HepG2 (cell line): ENCODE results near the gene MPI. TPM values are rescaled to one million over a fixed set of nuclear protein-coding genes. Genes with fewer than 3 reads are reported as not detected.

Experiments used
- ARNT ChIP-seq: fragments of 450-650 bp; IDR thresholded peaks from 2 replicates; pipeline ENCODE4 v1.6.1; 2017
- EP300 ChIP-seq, 3 experiments: sonication (generic) in 1 of 3; formaldehyde crosslinking in 1 of 3; IDR thresholded peaks; 2 replicates each; pipeline versions ENCODE4 v1.5.1 to v1.6.1; 2011 to 2020; ENCODE audit warnings: low read depth in 2 of 3, low read length in 2 of 3, borderline replicate concordance in 1 of 3, improper control_type of control experiment in 1 of 3, mild to moderate bottlenecking in 1 of 3, missing genetic modification reagents in 1 of 3, moderate library complexity in 1 of 3
- FOXC1 ChIP-seq: sonication (generic); formaldehyde crosslinking; IDR thresholded peaks from 2 replicates; pipeline ENCODE4 v1.8.0; 2022; ENCODE audit warnings: mild to moderate bottlenecking, missing genetic modification reagents, borderline replicate concordance
- FOXP1 ChIP-seq, 2 experiments: fragments of 450-650 bp in 1 of 2; IDR thresholded peaks; 2 replicates each; pipeline ENCODE4 v1.6.1; 2017 to 2018; ENCODE audit warnings: antibody characterized with exemption in 1 of 2
- GPN1 ChIP-seq: sonication (generic); formaldehyde crosslinking; IDR thresholded peaks from 2 replicates; pipeline ENCODE4 v1.5.1; 2020; ENCODE audit warnings: missing genetic modification reagents, borderline replicate concordance
- MEIS1 ChIP-seq: sonication (generic); formaldehyde crosslinking; IDR thresholded peaks from 2 replicates; pipeline ENCODE4 v1.9.0; 2021; ENCODE audit warnings: mild to moderate bottlenecking, missing genetic modification reagents, moderate library complexity, borderline replicate concordance
- MZF1 ChIP-seq: sonication (generic); formaldehyde crosslinking; IDR thresholded peaks from 2 replicates; pipeline ENCODE4 v1.8.1; 2023; ENCODE audit warnings: mild to moderate bottlenecking, missing genetic modification reagents, borderline replicate concordance
- NRL ChIP-seq: sonication (generic); formaldehyde crosslinking; IDR thresholded peaks from 2 replicates; pipeline ENCODE4 v1.5.0; 2020; ENCODE audit warnings: missing genetic modification reagents, mild to moderate bottlenecking, moderate library complexity, borderline replicate concordance
- ONECUT2 ChIP-seq: sonication (generic); formaldehyde crosslinking; IDR thresholded peaks from 2 replicates; pipeline ENCODE4 v1.4.0; 2020; ENCODE audit warnings: missing genetic modification reagents
- PCBP1 ChIP-seq: fragments of 200-400 bp; formaldehyde crosslinking; IDR thresholded peaks from 2 replicates; pipeline ENCODE4 v1.6.1; 2017; ENCODE audit warnings: mild to moderate bottlenecking, low read depth, low read length, borderline replicate concordance
- PCBP2 ChIP-seq: fragments of 200-400 bp; formaldehyde crosslinking; optimal IDR thresholded peaks from 2 replicates; pipeline ENCODE3; 2018; ENCODE audit warnings: low read length, low read depth; ENCODE audit not compliant: poor library complexity, severe bottlenecking
- SOX13 ChIP-seq, 3 experiments: fragments of 450-650 bp in 1 of 3; sonication (generic) in 1 of 3; formaldehyde crosslinking in 1 of 3; IDR thresholded peaks in 2 of 3; conservative IDR thresholded peaks in 1 of 3; 2 replicates each; pipeline versions ENCODE4 v1.5.0 to v1.6.1; 2016 to 2020; ENCODE audit warnings: antibody characterized with exemption in 1 of 3, mild to moderate bottlenecking in 1 of 3, missing compliant biosample characterization in 1 of 3, missing genetic modification reagents in 1 of 3, moderate library complexity in 1 of 3
- ZFX ChIP-seq: sonication (generic); formaldehyde crosslinking; IDR thresholded peaks from 2 replicates; pipeline ENCODE4 v1.4.0; 2020; ENCODE audit warnings: mild to moderate bottlenecking, low read depth, missing genetic modification reagents, moderate library complexity
- ZNF331 ChIP-seq: sonication (generic); formaldehyde crosslinking; IDR thresholded peaks from 2 replicates; pipeline ENCODE4 v1.4.0; 2020; ENCODE audit warnings: missing genetic modification reagents
- ZNF335 ChIP-seq: sonication (generic); formaldehyde crosslinking; IDR thresholded peaks from 2 replicates; pipeline ENCODE4 v1.4.0; 2020; ENCODE audit warnings: missing genetic modification reagents
- ZNF644 ChIP-seq: IDR thresholded peaks from 2 replicates; pipeline ENCODE4 v1.6.1; 2016; ENCODE audit warnings: low read depth
- ZSCAN22 ChIP-seq: sonication (generic); formaldehyde crosslinking; IDR thresholded peaks from 2 replicates; pipeline ENCODE4 v1.4.0; 2020; ENCODE audit warnings: mild to moderate bottlenecking, missing genetic modification reagents
- ZSCAN29 ChIP-seq: sonication (generic); formaldehyde crosslinking; conservative IDR thresholded peaks from 2 replicates; pipeline ENCODE4 v1.4.0; 2020; ENCODE audit warnings: mild to moderate bottlenecking, missing genetic modification reagents
- polyA plus RNA-seq, 8 experiments: library from polyadenylated mRNA; depleted of rRNA in 3 of 8; stranded (reverse) in 7 of 8; unstranded in 1 of 8; fragments of >200 nt; fragmentation: Illumina TruSeq in 4 of 8; extraction: Trizol in 4 of 8; gene quantifications; 2 replicates each; pipeline versions ENCODE4 v1.2.1 to v1.2.3, GENCODE V29; 2011 to 2016; ENCODE audit warnings: low read depth in 4 of 8, missing spikeins in 1 of 8, mixed read lengths in 1 of 8; ENCODE audit not compliant: insufficient read depth in 1 of 8
- total RNA-seq, 5 experiments: library from RNA; depleted of rRNA; stranded (reverse); fragments of >200 nt; fragmentation: Illumina TruSeq; extraction: Trizol; gene quantifications; 2 replicates each; pipeline ENCODE4 v1.2.3, GENCODE V29; 2016; ENCODE audit warnings: low read depth in 1 of 5
- TF ChIP-seq, protein P1 (sequence below): sonication (generic); formaldehyde crosslinking; IDR thresholded peaks from 2 replicates; pipeline ENCODE4 v1.4.0; 2020; ENCODE audit warnings: missing genetic modification reagents, mild to moderate bottlenecking, borderline replicate concordance
- TF ChIP-seq, protein P2 (sequence below): sonication (generic); formaldehyde crosslinking; IDR thresholded peaks from 2 replicates; pipeline ENCODE4 v1.4.0; 2020; ENCODE audit warnings: missing genetic modification reagents, mild to moderate bottlenecking, borderline replicate concordance
- TF ChIP-seq, protein P3 (sequence below): sonication (generic); formaldehyde crosslinking; IDR thresholded peaks from 2 replicates; pipeline ENCODE4 v1.5.1; 2020; ENCODE audit warnings: missing genetic modification reagents, mild to moderate bottlenecking, borderline replicate concordance

Gene MPI
- total and polyA plus RNA-seq, 2 of the 13 experiments (the other 11 are each of a cell fraction or from before 2014, with no cell fraction given), result 36.9 to 63.5 TPM

DNA sequence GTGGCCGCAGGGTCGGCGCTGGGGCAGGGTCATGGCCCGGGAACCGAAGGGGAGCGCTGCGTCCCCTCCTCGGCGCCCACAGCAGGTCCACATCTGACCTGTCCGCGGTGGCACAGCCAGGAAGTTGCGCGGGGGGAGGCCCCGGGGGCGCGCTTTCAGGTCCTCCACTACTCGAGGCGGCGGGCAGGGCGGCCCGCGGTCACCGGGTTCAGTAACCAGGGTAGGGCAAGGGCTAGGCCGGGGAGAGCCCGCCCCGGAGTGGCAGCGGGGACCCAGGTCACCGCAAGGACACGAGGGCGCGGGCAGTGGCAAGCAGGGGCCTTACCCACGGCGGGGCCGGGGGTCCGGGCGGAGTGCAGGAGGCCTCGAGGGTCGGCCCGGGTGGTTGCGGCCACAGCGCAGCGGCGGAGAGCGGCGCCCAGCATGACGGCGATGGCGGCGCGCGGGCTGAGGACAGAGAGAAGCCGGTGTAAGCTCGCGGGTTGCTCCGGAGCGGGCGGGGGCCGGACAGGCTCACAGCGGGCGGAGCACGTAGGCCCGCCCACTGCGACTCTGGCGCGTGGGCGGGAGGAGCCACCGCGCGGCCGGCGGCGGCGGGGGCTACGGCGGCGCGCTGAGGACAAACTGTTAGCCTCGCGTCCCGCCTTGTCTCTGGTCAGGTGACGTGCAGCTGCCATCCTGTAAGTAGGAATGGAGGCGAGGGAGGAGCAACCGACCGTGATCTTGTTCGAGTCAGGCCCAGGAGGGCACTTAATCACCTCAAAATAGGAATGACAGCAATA, 47.9 kb downstream of the MPI start, which contains the start of gene COX5A (continued):
- TF ChIP-seq ZFX (CRISPR knock-in tag), result peak; percentile 99
- no peak for TF ChIP-seq ZNF644 (CRISPR knock-in tag)
- peak; percentile 52; the same call in 1 of the 2 replicates for TF ChIP-seq MEIS1 (CRISPR knock-in tag)
- TF ChIP-seq ZNF335 (CRISPR knock-in tag), result no peak
- no peak for TF ChIP-seq MZF1 (CRISPR knock-in tag)
- TF ChIP-seq, protein P1, sequence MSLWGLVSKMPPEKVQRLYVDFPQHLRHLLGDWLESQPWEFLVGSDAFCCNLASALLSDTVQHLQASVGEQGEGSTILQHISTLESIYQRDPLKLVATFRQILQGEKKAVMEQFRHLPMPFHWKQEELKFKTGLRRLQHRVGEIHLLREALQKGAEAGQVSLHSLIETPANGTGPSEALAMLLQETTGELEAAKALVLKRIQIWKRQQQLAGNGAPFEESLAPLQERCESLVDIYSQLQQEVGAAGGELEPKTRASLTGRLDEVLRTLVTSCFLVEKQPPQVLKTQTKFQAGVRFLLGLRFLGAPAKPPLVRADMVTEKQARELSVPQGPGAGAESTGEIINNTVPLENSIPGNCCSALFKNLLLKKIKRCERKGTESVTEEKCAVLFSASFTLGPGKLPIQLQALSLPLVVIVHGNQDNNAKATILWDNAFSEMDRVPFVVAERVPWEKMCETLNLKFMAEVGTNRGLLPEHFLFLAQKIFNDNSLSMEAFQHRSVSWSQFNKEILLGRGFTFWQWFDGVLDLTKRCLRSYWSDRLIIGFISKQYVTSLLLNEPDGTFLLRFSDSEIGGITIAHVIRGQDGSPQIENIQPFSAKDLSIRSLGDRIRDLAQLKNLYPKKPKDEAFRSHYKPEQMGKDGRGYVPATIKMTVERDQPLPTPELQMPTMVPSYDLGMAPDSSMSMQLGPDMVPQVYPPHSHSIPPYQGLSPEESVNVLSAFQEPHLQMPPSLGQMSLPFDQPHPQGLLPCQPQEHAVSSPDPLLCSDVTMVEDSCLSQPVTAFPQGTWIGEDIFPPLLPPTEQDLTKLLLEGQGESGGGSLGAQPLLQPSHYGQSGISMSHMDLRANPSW (CRISPR knock-in tag), result 0 out of 2 replicates have a peak, but pooled peaks have one; percentile 52
- peak; percentile 81 for TF ChIP-seq FOXC1 (CRISPR knock-in tag)
- no peak for TF ChIP-seq PCBP2
- TF ChIP-seq ONECUT2 (CRISPR knock-in tag), result no peak
- no peak for TF ChIP-seq GPN1 (CRISPR knock-in tag)
- no peak for TF ChIP-seq EP300 (IDR thresholded peaks at IDR 0.05; ENCODE audit: low read depth in 2 of 2, low read length in 2 of 2)
- TF ChIP-seq EP300 (CRISPR knock-in tag; IDR thresholded peaks at IDR 0.05; ENCODE audit: borderline replicate concordance), result no peak
- TF ChIP-seq ZNF331 (CRISPR knock-in tag), result peak; percentile 68; the same call in 1 of the 2 replicates
- TF ChIP-seq, protein P2, sequence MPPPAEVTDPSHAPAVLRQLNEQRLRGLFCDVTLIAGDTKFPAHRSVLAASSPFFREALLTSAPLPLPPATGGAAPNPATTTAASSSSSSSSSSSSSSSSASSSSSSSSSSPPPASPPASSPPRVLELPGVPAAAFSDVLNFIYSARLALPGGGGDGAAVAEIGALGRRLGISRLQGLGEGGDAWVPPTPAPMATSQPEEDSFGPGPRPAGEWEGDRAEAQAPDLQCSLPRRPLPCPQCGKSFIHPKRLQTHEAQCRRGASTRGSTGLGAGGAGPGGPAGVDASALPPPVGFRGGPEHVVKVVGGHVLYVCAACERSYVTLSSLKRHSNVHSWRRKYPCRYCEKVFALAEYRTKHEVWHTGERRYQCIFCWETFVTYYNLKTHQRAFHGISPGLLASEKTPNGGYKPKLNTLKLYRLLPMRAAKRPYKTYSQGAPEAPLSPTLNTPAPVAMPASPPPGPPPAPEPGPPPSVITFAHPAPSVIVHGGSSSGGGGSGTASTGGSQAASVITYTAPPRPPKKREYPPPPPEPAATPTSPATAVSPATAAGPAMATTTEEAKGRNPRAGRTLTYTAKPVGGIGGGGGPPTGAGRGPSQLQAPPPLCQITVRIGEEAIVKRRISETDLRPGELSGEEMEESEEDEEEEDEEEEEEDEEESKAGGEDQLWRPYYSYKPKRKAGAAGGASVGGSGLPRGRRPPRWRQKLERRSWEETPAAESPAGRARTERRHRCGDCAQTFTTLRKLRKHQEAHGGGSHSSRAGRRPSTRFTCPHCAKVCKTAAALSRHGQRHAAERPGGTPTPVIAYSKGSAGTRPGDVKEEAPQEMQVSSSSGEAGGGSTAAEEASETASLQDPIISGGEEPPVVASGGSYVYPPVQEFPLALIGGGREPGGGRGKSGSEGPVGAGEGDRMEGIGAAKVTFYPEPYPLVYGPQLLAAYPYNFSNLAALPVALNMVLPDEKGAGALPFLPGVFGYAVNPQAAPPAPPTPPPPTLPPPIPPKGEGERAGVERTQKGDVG (CRISPR knock-in tag), result 0 out of 2 replicates have a peak, but pooled peaks have one; percentile 0
- TF ChIP-seq ARNT, result no peak
- TF ChIP-seq SOX13 (IDR thresholded peaks at IDR 0.05), result 0 out of 2 replicates have a peak, but pooled peaks have one; percentile 9
- TF ChIP-seq SOX13 (CRISPR knock-in tag; conservative IDR thresholded peaks at IDR 0.05 in 1 of 2, IDR thresholded peaks at IDR 0.05 in 1 of 2), result 0 out of 4 replicates have a peak, but pooled peaks of 1 of the 2 experiments have one; percentile 4
- no peak for TF ChIP-seq PCBP1
- no peak for TF ChIP-seq ZSCAN22 (CRISPR knock-in tag)
- TF ChIP-seq ZSCAN29 (CRISPR knock-in tag), result peak; percentile 91
- TF ChIP-seq, protein P3, sequence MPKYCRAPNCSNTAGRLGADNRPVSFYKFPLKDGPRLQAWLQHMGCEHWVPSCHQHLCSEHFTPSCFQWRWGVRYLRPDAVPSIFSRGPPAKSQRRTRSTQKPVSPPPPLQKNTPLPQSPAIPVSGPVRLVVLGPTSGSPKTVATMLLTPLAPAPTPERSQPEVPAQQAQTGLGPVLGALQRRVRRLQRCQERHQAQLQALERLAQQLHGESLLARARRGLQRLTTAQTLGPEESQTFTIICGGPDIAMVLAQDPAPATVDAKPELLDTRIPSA (CRISPR knock-in tag), result no peak
- peak; percentile 82; the same call in 1 of the 2 replicates for TF ChIP-seq NRL (CRISPR knock-in tag)
- no peak for TF ChIP-seq FOXP1 (IDR thresholded peaks at IDR 0.05)
- TF ChIP-seq FOXP1 (CRISPR knock-in tag; IDR thresholded peaks at IDR 0.05), result no peak
